Activated naive CD8-positive, alpha-beta T cell treated with anti-CD3 and anti-CD28 coated beads for 36 hours (primary cell): Measurements from ENCODE around the gene GSTA5. TPM values are rescaled to one million over a fixed set of nuclear protein-coding genes. Genes with fewer than 3 reads are reported as not detected.
"Not testable (repeated sequence)": the region's sequence is repeated elsewhere in the genome, so short reads cannot be mapped to it uniquely, and the experiment has no call there.

ENCODE experiments used
- DNase-seq: peaks from one replicate; pipeline ENCODE4 v3.0.0; 2021
- H3K27ac Mint-ChIP-seq: one replicate; pipeline ENCODE4 v1.8.0; 2022; ENCODE audit warnings: mild to moderate bottlenecking, moderate library complexity, mixed read lengths
- H3K27me3 Mint-ChIP-seq: one replicate; pipeline ENCODE4 v1.8.0; 2022; ENCODE audit warnings: mild to moderate bottlenecking, mixed read lengths
- H3K36me3 Mint-ChIP-seq: one replicate; pipeline ENCODE4 v1.8.0; 2021; ENCODE audit warnings: mild to moderate bottlenecking, mixed read lengths
- H3K4me1 Mint-ChIP-seq: one replicate; pipeline ENCODE4 v1.8.0; 2021; ENCODE audit warnings: mixed read lengths
- H3K4me3 Mint-ChIP-seq: one replicate; pipeline ENCODE4 v1.8.0; 2022; ENCODE audit warnings: mild to moderate bottlenecking, moderate library complexity, mixed read lengths
- H3K9me3 Mint-ChIP-seq: one replicate; pipeline ENCODE4 v1.8.0; 2022; ENCODE audit warnings: mixed read lengths
- total RNA-seq, 2 experiments: library from RNA; stranded (reverse); gene quantifications; one replicate each; pipeline ENCODE4 v1.2.3, GENCODE V29; 2021

Gene GSTA5
- total RNA-seq: not detected

GRCh38 chr6:52840763-52841585, at the start of gene GSTA5:
GSTA5 (minus strand) TSS chr6:52840813.
- Mint-ChIP-seq H3K4me1 (no peaks in the 10 kb centered on the region), H3K4me3 (no peak within 1 kb of the TSS), H3K27ac (no peak within 1 kb of the TSS), H3K36me3 (no peaks in the 10 kb centered on the region), H3K9me3 (no peaks in the 10 kb centered on the region), H3K27me3 (peaks cover 37% of the 10 kb centered on the region)
- no peak for DNase-seq

GRCh38 chr6:52890018-52890417, 49.4 kb upstream of the GSTA5 start:
- H3K9me3 Mint-ChIP-seq: no peaks in the 10 kb centered on the region
- no peak overlapping the region for H3K27ac Mint-ChIP-seq
- H3K36me3 Mint-ChIP-seq: no peaks in the 10 kb centered on the region
- H3K4me1 Mint-ChIP-seq: peaks cover 7% of the 10 kb centered on the region
- H3K27me3 Mint-ChIP-seq: peaks cover 11% of the 10 kb centered on the region
- no peak overlapping the region for H3K4me3 Mint-ChIP-seq
- DNase-seq: no peak

GRCh38 chr6:52887910-52888524, 47.4 kb upstream of the GSTA5 start:
- Mint-ChIP-seq H3K4me3 (no peak overlapping the region), H3K9me3 (no peaks in the 10 kb centered on the region), H3K27me3 (peaks cover 11% of the 10 kb centered on the region), H3K27ac (no peak overlapping the region), H3K36me3 (no peaks in the 10 kb centered on the region), H3K4me1 (peaks cover 5% of the 10 kb centered on the region)
- no peak for DNase-seq

- Mint-ChIP-seq H3K4me1 (no peaks in the 10 kb centered on the region), H3K9me3 (no peaks in the 10 kb centered on the region), H3K27me3 (no peaks in the 10 kb centered on the region), H3K4me3 (peak overlapping the region; percentile 76), H3K27ac (no peak overlapping the region), H3K36me3 (no peaks in the 10 kb centered on the region)
- peak; percentile 57 for DNase-seq
These were observed 41.6 kb upstream of the GSTA5 start for GRCh38 chr6:52881996-52882841.

GRCh38 chr6:52881662-52881995, 41.0 kb upstream of the GSTA5 start:
- H3K4me1 Mint-ChIP-seq: no peaks in the 10 kb centered on the region
- no peaks in the 10 kb centered on the region for H3K36me3 Mint-ChIP-seq
- peak overlapping the region; percentile 76 for H3K4me3 Mint-ChIP-seq
- DNase-seq: no peak
- H3K9me3 Mint-ChIP-seq: no peaks in the 10 kb centered on the region
- no peaks in the 10 kb centered on the region for H3K27me3 Mint-ChIP-seq
- H3K27ac Mint-ChIP-seq: no peak overlapping the region

GRCh38 chr6:52877786-52878185, 37.2 kb upstream of the GSTA5 start:
- no peaks in the 10 kb centered on the region for H3K9me3 Mint-ChIP-seq
- no peaks in the 10 kb centered on the region for H3K27me3 Mint-ChIP-seq
- H3K27ac Mint-ChIP-seq: no peak overlapping the region
- H3K4me3 Mint-ChIP-seq: no peak overlapping the region
- DNase-seq: no peak
- H3K36me3 Mint-ChIP-seq: no peaks in the 10 kb centered on the region
- no peaks in the 10 kb centered on the region for H3K4me1 Mint-ChIP-seq

GRCh38 chr6:52877168-52877567, 36.6 kb upstream of the GSTA5 start:
- no peak overlapping the region for H3K27ac Mint-ChIP-seq
- H3K4me3 Mint-ChIP-seq: no peak overlapping the region
- H3K4me1 Mint-ChIP-seq: no peaks in the 10 kb centered on the region
- no peak for DNase-seq
- no peaks in the 10 kb centered on the region for H3K27me3 Mint-ChIP-seq
- no peaks in the 10 kb centered on the region for H3K36me3 Mint-ChIP-seq
- H3K9me3 Mint-ChIP-seq: no peaks in the 10 kb centered on the region

- Mint-ChIP-seq H3K4me1 (no peaks in the 10 kb centered on the region), H3K27ac (no peak overlapping the region), H3K9me3 (no peaks in the 10 kb centered on the region), H3K27me3 (no peaks in the 10 kb centered on the region), H3K36me3 (no peaks in the 10 kb centered on the region), H3K4me3 (no peak overlapping the region)
- DNase-seq: no peak
These were observed 35.6 kb upstream of the GSTA5 start for GRCh38 chr6:52876056-52876787.

- no peaks in the 10 kb centered on the region for H3K9me3 Mint-ChIP-seq
- H3K4me3 Mint-ChIP-seq: no peak overlapping the region
- no peaks in the 10 kb centered on the region for H3K27me3 Mint-ChIP-seq
- no peaks in the 10 kb centered on the region for H3K36me3 Mint-ChIP-seq
- H3K27ac Mint-ChIP-seq: no peak overlapping the region
- no peak for DNase-seq
- H3K4me1 Mint-ChIP-seq: no peaks in the 10 kb centered on the region
These were observed 31.4 kb upstream of the GSTA5 start for GRCh38 chr6:52872031-52872430.

GRCh38 chr6:52871621-52872020, 31.0 kb upstream of the GSTA5 start:
- Mint-ChIP-seq H3K9me3 (no peaks in the 10 kb centered on the region), H3K27ac (no peak overlapping the region), H3K4me3 (no peak overlapping the region), H3K36me3 (no peaks in the 10 kb centered on the region), H3K27me3 (no peaks in the 10 kb centered on the region), H3K4me1 (no peaks in the 10 kb centered on the region)
- no peak for DNase-seq

- H3K27ac Mint-ChIP-seq, H3K36me3 Mint-ChIP-seq, H3K9me3 Mint-ChIP-seq, H3K4me3 Mint-ChIP-seq, DNase-seq, H3K27me3 Mint-ChIP-seq, H3K4me1 Mint-ChIP-seq: not testable (repeated sequence)
These were observed 29.9 kb upstream of the GSTA5 start for GRCh38 chr6:52870335-52871091.

- H3K36me3 Mint-ChIP-seq, H3K27ac Mint-ChIP-seq, H3K4me3 Mint-ChIP-seq, DNase-seq, H3K27me3 Mint-ChIP-seq, H3K9me3 Mint-ChIP-seq, H3K4me1 Mint-ChIP-seq: not testable (repeated sequence)
These were observed 28.3 kb upstream of the GSTA5 start for GRCh38 chr6:52868899-52869298.

- H3K9me3 Mint-ChIP-seq: no peaks in the 10 kb centered on the region
- H3K36me3 Mint-ChIP-seq: peaks cover 4% of the 10 kb centered on the region
- DNase-seq: no peak
- no peak overlapping the region for H3K4me3 Mint-ChIP-seq
- no peak overlapping the region for H3K27ac Mint-ChIP-seq
- no peaks in the 10 kb centered on the region for H3K4me1 Mint-ChIP-seq
- peaks cover 1% of the 10 kb centered on the region for H3K27me3 Mint-ChIP-seq
These were observed 27.6 kb upstream of the GSTA5 start for GRCh38 chr6:52868240-52868639.

- H3K36me3 Mint-ChIP-seq, H3K27ac Mint-ChIP-seq, H3K4me1 Mint-ChIP-seq, H3K4me3 Mint-ChIP-seq, H3K9me3 Mint-ChIP-seq, DNase-seq: not testable (repeated sequence)
- H3K27me3 Mint-ChIP-seq: peaks cover 33% of the 10 kb centered on the region
These were observed 20.5 kb upstream of the GSTA5 start for GRCh38 chr6:52861151-52861550.
